GM08714 (cell line): ENCODE measurements around the gene STMN3.
"Not testable (repeated sequence)": the region's sequence is repeated elsewhere in the genome, so short reads cannot be mapped to it uniquely, and the experiment has no call there.

Experiments used
- H3K4me3 ChIP-seq: fragments of 200-500 bp; sonication (Bioruptor generic); 2 replicates; pipeline ENCODE4 v1.5.1; 2014; ENCODE audit warnings: mild to moderate bottlenecking, low read length, inconsistent platforms
- ZNF274 ChIP-seq: IDR thresholded peaks from 2 replicates; pipeline ENCODE4 v1.6.1; 2012; ENCODE audit warnings: mild to moderate bottlenecking, low read depth, low read length

Gene STMN3

GRCh38 chr20:63617092-63617875 is 35.9 kb downstream of the STMN3 start:
- TF ChIP-seq ZNF274, result no peak
- H3K4me3 ChIP-seq, result no peak overlapping the region

DNA sequence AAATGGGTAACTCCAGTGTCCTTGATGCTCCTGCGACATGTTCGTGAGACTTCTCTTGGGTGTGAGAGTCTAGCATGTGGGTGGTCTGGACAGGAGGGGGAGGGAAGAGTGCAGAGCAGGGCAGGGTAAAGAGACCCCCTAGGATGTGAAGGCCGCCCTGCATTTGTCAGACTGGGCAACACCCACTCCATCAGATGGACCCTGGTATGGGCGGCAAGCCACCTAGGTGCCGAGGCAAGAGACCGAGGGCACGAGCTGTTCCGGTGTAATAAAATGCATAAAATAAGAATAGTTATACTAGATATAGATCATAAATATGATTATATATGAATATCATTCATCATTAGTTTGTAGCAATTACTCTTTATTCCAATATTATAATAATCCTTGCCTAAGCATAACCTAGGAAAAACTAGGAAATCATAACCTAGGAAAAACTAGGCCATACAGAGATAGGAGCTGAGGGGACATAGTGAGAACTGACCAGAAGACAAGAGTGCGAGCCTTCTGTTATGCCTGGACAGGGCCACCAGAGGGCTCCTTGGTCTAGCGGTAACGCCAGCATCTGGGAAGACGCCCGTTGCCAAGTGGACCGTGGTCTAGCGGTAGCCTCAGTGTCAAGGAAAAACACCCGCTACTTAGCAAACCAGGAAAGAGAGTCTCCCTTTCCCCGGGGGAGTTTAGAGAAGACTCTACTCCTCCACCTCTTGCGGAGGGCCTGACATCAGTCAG is 39.2 kb downstream of the STMN3 start:
- H3K4me3 ChIP-seq, result not testable (repeated sequence)

DNA sequence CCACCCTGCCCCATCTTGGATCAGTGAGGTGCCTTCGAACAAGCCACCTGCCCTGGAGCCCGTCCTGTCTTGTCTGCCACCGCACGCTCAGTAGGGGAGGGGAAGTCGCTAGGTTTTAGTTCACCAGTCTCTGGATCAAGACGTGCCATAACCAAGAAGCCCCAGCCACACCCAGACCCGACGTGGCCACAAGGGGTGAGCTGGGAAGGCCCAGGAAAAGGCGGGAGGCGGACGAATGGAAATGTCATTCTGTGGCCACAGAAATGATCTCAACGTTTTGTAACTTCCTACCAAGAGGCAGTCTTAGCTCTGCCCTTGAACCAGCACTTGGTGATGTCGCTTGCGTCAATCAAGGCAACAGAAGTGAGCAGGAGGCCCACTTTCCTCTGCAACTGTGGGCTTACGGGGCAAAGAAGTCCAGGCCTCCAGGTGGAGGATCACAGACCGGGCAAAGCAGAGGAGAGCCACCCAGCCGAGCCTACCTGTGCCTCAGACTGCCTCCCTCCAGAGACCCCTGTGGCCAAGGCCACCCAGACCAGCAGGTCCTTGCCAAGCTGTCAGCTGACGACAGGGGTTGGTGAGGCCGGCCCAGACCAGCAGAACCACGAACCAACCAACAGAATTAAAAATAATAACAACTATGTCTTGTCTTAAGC is 40.8 kb downstream of the STMN3 start:
- H3K4me3 ChIP-seq, result no peak overlapping the region
- TF ChIP-seq ZNF274, result no peak

- no peak for TF ChIP-seq ZNF274
- no peak overlapping the region for H3K4me3 ChIP-seq
Measured at GRCh38 chr20:63611646-63612045, 41.6 kb downstream of the STMN3 start.

DNA sequence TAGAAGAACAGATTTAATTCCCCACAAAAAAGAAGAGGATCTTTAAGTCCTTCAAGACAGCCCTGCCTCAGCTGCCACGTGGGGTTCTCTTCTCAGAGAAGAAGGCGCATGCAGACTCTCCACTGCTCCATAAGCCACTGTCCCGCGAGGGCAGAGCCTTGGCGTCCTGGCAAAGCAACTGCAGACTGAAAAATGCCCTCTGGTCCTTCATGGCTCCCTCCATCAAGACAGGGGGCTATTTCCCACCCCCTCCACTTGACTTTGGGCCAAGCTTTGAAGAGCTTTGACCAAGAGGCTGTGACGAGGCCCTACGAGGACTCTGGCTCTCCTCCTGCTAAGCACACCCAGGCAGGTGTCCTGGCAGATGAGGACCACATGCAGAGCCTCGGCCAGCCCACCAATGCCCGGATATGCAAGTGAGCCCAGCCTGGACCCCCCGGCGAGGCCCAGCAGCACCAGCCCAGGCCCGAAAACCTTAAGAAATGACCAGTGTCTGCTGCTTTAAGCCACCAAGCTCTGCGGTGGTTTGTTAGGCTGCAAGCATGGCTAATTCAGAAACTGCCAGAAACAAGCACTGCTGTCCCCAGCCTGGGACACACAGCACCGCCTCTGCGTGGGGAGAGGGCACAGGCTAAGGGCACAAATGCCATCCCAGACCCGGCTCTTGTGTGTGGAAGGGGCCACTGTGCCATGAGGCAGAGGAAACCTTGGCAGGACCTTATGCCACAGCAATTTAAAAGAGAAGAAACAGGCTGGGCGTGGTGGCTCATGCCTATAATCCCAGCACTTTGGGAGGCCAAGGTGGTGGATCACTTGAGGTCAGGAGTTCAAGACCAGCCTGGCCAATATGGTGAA is 42.4 kb downstream of the STMN3 start:
- no peak for TF ChIP-seq ZNF274
- H3K4me3 ChIP-seq, result no peak overlapping the region

DNA sequence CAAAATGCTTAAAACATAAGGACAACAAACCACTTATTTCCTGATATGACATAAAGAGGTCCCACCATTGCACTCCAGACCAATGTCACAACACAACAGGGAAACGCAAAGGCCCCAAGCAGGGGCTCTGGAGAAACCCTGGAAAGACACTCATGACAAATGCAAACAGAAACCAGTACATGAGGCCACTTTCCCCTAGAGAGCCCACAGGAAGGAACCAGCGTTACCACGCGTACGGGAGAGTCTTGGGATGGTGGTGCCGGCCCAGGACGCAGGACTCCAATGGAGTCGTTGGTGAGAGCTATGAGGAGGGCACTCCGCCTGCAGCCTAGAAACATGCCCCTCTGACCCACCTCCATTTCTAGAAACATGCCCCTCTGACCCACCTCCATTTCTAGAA is 46.5 kb downstream of the STMN3 start:
- no peak for TF ChIP-seq ZNF274
- no peak overlapping the region for H3K4me3 ChIP-seq

- H3K4me3 ChIP-seq, result no peak overlapping the region
- TF ChIP-seq ZNF274, result no peak
Measured at GRCh38 chr20:63602321-63602720, 50.9 kb downstream of the STMN3 start.

GRCh38 chr20:63601679-63602078 is 51.5 kb downstream of the STMN3 start:
- H3K4me3 ChIP-seq, result not testable (repeated sequence)

- TF ChIP-seq ZNF274, result no peak
- no peak overlapping the region for H3K4me3 ChIP-seq
Measured at GRCh38 chr20:63599396-63600050, 53.7 kb downstream of the STMN3 start.

- TF ChIP-seq ZNF274, result no peak
- no peak overlapping the region for H3K4me3 ChIP-seq
Measured at GRCh38 chr20:63598479-63599395, 54.5 kb downstream of the STMN3 start.

GRCh38 chr20:63597651-63598478 is 55.4 kb downstream of the STMN3 start:
- H3K4me3 ChIP-seq, result no peak overlapping the region
- no peak for TF ChIP-seq ZNF274

GRCh38 chr20:63596423-63596822 is 56.8 kb downstream of the STMN3 start:
- TF ChIP-seq ZNF274, result no peak
- H3K4me3 ChIP-seq, result no peak overlapping the region
